Panc1 (cell line): Measurements from ENCODE around the gene CLCF1. TPM values are rescaled to one million over a fixed set of nuclear protein-coding genes. Genes with fewer than 3 reads are reported as not detected.

Experiments used
- ATAC-seq: fragments of 200-7000 bp; cut with Tn5 transposase; 2 replicates; pipeline ENCODE4 v1.9.1; 2020; ENCODE audit warnings: mild to moderate bottlenecking, moderate library complexity
- BruUV-seq: library from RNA; stranded (reverse); fragments of 400-500 nt; replicated peaks from 2 replicates; lab custom pipeline; 2021; lab: Mats Ljungman, UMichigan
- CTCF ChIA-PET: fragments of 300-600 bp; sonication (Branson Sonifier 250); formaldehyde crosslinking; loops from one replicate; lab custom pipeline; 2022; ENCODE audit warnings: antibody characterized with exemption; lab: Charles Lee
- POLR2A ChIA-PET: fragments of 300-600 bp; sonication (Branson Sonifier 250); formaldehyde crosslinking; loops from one replicate; lab custom pipeline; 2022; ENCODE audit warnings: antibody characterized with exemption; lab: Charles Lee
- DNase-seq: peaks from one replicate; pipeline ENCODE4 v3.0.0-alpha.2; 2010; ENCODE audit warnings: low read depth, low spot score
- H3K27ac ChIP-seq: 2 replicates; pipeline ENCODE4 v1.5.1; 2011; ENCODE audit warnings: mild to moderate bottlenecking, low read length, inconsistent platforms
- H3K27me3 ChIP-seq: fragments of 200-500 bp; sonication (Bioruptor generic); 2 replicates; pipeline ENCODE4 v1.6.0; 2014; ENCODE audit warnings: low read length, inconsistent platforms; ENCODE audit not compliant: control insufficient read depth, insufficient read depth
- H3K36me3 ChIP-seq: fragments of 200-500 bp; sonication (Bioruptor generic); 2 replicates; pipeline ENCODE4 v1.5.1; 2014; ENCODE audit warnings: inconsistent platforms, mild to moderate bottlenecking, low read length, moderate library complexity; ENCODE audit not compliant: control insufficient read depth, insufficient read depth
- H3K4me1 ChIP-seq: 2 replicates; pipeline ENCODE4 v1.5.1; 2011; ENCODE audit warnings: inconsistent platforms, mild to moderate bottlenecking, low read length, moderate library complexity; ENCODE audit not compliant: control insufficient read depth, insufficient read depth
- H3K4me3 ChIP-seq, 2 experiments: 2 replicates each; pipeline ENCODE4 v1.5.1; 2011 to 2012; ENCODE audit warnings: low read depth in 2 of 2, low read length in 2 of 2, mild to moderate bottlenecking in 2 of 2, inconsistent platforms in 1 of 2, moderate library complexity in 1 of 2
- H3K9me3 ChIP-seq: fragments of 200-500 bp; sonication (Bioruptor generic); 2 replicates; pipeline ENCODE4 v1.5.1; 2014; ENCODE audit warnings: low read depth, mild to moderate bottlenecking, inconsistent platforms, low read length, moderate library complexity; ENCODE audit not compliant: control insufficient read depth, insufficient read depth
- POLR2AphosphoS5 ChIP-seq: IDR thresholded peaks from 2 replicates; pipeline ENCODE4 v1.6.1; 2012; ENCODE audit warnings: mild to moderate bottlenecking, low read depth, low read length, moderate library complexity
- SIN3A ChIP-seq: IDR thresholded peaks from 2 replicates; pipeline ENCODE4 v1.6.1; 2012; ENCODE audit warnings: low read depth, mild to moderate bottlenecking, low read length, moderate library complexity, borderline replicate concordance; ENCODE audit not compliant: insufficient read depth
- TCF7L2 ChIP-seq: IDR thresholded peaks from 2 replicates; pipeline ENCODE4 v1.6.1; 2011; ENCODE audit warnings: mild to moderate bottlenecking, low read depth, low read length, inconsistent platforms
- in situ Hi-C: cut with HindIII; loops from 2 replicates; pipeline ENCODE4 v1.10.0; 2016; ENCODE audit warnings: low sequenced_read_pairs, low pct_unique_long_range_greater_than_20kb
- intact Hi-C: fragments of 100-400 bp; cut with micrococcal nuclease; formaldehyde crosslinking; loops from one replicate; pipeline ENCODE4 v1.10.0; 2022; ENCODE audit not compliant: unreplicated experiment
- total RNA-seq: library from RNA; stranded (reverse); gene quantifications from one replicate; pipeline ENCODE4 v1.2.1, GENCODE V29; 2021; ENCODE audit not compliant: unreplicated experiment
- TF ChIP-seq, protein P1 (sequence below), 2 experiments: IDR thresholded peaks; 2 replicates each; pipeline ENCODE4 v1.6.1; 2011 to 2012; ENCODE audit warnings: low read depth in 2 of 2, control low read depth in 1 of 2, low read length in 1 of 2, mild to moderate bottlenecking in 1 of 2, moderate library complexity in 1 of 2; ENCODE audit not compliant: insufficient read depth in 1 of 2
- TF ChIP-seq, protein P2 (sequence below): fragments of 450-650 bp; IDR thresholded peaks from 2 replicates; pipeline ENCODE4 v1.5.1; 2017; ENCODE audit warnings: mild to moderate bottlenecking

CLCF1 gene
- total RNA-seq, 1 experiment from 2014 or later = 9.3 TPM

DNA sequence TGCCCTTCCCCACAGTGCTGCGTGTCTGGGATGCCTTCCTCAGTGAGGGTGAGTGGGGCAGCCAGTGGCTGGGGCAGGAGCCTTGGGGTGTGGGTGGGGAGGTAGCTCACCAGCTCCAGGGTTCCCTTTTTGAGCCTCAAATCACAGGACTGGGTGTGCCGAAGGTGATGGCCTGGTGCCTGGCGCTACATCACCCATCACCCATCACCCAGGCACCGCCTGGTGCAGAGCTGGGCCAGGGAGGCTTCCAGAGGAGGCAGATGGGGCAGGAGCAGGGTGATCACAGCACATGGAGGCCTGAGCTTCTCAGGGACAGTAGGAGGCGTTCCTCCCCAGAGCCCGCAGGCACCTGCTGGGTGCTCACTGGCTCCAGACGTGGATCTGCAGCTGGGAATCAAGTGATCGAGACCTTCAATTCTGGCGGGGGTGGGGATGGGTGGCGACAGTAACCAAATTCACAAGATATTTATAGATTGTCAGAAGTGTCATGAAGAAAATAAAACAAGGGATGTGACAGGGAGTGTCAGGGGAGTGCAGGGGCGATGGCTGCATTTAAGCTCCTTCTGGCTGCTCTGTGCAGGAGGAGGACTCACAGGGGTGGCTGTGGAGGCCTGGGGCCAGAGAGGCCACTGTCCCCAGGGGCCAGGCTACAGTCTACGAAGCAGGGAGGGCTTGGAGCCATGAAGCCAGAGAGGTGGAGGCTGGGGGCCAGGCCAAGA lies 33.7 kb upstream of the CLCF1 start:
- no peak overlapping the region for H3K27ac ChIP-seq
- H3K27me3 ChIP-seq = no peaks in the 10 kb centered on the region
- DNase-seq (no peak), ATAC-seq (peak; percentile 36; the same call in 1 of the 2 replicates)
- no TSS peak for BruUV-seq
- intact Hi-C loops (no loop called here), in situ Hi-C loops (no loop called here)
- POLR2A ChIA-PET = no interaction called here
- CTCF ChIA-PET = interaction anchor here (0.7 to 0.8 kb wide), 3 partner anchors 12 to 1965 kb away, joined by 3 to 4 read pairs (median 4); no protein-coding TSS in a partner anchor
- no peaks in the 10 kb centered on the region for H3K9me3 ChIP-seq
- H3K4me1 ChIP-seq = peaks cover 11% of the 10 kb centered on the region
- no peak overlapping the region for H3K4me3 ChIP-seq
- TF ChIP-seq POLR2AphosphoS5 = no peak
- TF ChIP-seq TCF7L2 = no peak
- TF ChIP-seq SIN3A = no peak
- TF ChIP-seq, protein P1, sequence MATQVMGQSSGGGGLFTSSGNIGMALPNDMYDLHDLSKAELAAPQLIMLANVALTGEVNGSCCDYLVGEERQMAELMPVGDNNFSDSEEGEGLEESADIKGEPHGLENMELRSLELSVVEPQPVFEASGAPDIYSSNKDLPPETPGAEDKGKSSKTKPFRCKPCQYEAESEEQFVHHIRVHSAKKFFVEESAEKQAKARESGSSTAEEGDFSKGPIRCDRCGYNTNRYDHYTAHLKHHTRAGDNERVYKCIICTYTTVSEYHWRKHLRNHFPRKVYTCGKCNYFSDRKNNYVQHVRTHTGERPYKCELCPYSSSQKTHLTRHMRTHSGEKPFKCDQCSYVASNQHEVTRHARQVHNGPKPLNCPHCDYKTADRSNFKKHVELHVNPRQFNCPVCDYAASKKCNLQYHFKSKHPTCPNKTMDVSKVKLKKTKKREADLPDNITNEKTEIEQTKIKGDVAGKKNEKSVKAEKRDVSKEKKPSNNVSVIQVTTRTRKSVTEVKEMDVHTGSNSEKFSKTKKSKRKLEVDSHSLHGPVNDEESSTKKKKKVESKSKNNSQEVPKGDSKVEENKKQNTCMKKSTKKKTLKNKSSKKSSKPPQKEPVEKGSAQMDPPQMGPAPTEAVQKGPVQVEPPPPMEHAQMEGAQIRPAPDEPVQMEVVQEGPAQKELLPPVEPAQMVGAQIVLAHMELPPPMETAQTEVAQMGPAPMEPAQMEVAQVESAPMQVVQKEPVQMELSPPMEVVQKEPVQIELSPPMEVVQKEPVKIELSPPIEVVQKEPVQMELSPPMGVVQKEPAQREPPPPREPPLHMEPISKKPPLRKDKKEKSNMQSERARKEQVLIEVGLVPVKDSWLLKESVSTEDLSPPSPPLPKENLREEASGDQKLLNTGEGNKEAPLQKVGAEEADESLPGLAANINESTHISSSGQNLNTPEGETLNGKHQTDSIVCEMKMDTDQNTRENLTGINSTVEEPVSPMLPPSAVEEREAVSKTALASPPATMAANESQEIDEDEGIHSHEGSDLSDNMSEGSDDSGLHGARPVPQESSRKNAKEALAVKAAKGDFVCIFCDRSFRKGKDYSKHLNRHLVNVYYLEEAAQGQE (IDR thresholded peaks at IDR 0.05; ENCODE audit: insufficient read depth in 1 of 2, low read depth in 2 of 2, low read length in 1 of 2) = no peak
- TF ChIP-seq, protein P2, sequence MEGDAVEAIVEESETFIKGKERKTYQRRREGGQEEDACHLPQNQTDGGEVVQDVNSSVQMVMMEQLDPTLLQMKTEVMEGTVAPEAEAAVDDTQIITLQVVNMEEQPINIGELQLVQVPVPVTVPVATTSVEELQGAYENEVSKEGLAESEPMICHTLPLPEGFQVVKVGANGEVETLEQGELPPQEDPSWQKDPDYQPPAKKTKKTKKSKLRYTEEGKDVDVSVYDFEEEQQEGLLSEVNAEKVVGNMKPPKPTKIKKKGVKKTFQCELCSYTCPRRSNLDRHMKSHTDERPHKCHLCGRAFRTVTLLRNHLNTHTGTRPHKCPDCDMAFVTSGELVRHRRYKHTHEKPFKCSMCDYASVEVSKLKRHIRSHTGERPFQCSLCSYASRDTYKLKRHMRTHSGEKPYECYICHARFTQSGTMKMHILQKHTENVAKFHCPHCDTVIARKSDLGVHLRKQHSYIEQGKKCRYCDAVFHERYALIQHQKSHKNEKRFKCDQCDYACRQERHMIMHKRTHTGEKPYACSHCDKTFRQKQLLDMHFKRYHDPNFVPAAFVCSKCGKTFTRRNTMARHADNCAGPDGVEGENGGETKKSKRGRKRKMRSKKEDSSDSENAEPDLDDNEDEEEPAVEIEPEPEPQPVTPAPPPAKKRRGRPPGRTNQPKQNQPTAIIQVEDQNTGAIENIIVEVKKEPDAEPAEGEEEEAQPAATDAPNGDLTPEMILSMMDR = no peak
- no peaks in the 10 kb centered on the region for H3K36me3 ChIP-seq

DNA sequence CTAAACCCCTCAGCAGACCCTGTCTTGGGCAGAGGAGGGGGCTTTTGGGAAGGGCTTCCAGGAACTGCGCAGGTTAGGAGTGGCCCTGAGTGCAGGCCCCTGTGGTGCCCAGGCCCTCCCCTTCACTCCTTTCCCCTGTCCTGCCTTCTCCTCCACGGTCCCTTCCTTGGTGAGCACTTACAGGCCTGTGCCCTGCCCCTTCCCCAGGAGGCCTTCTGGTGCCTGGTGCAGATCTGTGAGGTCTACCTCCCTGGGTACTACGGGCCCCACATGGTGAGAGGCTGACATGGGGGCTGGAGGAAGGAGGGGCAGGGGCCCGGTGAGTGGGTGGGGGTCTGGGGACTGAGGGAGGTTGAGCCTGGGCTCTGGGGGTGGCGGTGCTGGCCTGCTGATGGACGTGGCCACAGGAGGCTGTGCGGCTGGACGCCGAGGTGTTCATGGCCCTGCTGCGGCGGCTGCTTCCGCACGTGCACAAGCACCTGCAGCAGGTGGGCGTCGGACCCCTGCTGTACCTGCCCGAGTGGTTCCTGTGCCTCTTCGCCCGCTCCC lies 33.1 kb upstream of the CLCF1 start:
- Histone ChIP-seq H3K36me3 (no peaks in the 10 kb centered on the region), H3K9me3 (no peaks in the 10 kb centered on the region), H3K4me1 (peaks cover 13% of the 10 kb centered on the region), H3K27ac (no peak overlapping the region), H3K4me3 (no peak overlapping the region), H3K27me3 (no peaks in the 10 kb centered on the region)
- in situ Hi-C loops (no loop called here), intact Hi-C loops (no loop called here)
- DNase-seq (no peak), ATAC-seq (no peak)
- TF ChIP-seq SIN3A (no peak), TCF7L2 (no peak), POLR2AphosphoS5 (no peak)
- TF ChIP-seq, protein P2 = no peak
- TF ChIP-seq, protein P1 (IDR thresholded peaks at IDR 0.05; ENCODE audit: insufficient read depth in 1 of 2, low read depth in 2 of 2, low read length in 1 of 2) = no peak
- POLR2A ChIA-PET = no interaction called here
- BruUV-seq = no TSS peak
- CTCF ChIA-PET = interaction anchor here (0.7 to 0.8 kb wide), 2 partner anchors 13 to 32 kb away, joined by 3 to 4 read pairs; no protein-coding TSS in a partner anchor
